H1 (cell line): ENCODE data around the gene YBX1. TPM values are rescaled to one million over a fixed set of nuclear protein-coding genes. Genes with fewer than 3 reads are reported as not detected.

Experiments
- CTCF ChIA-PET: fragments of 300-600 bp; sonication (Branson Sonifier 250); formaldehyde crosslinking; loops from one replicate; lab custom pipeline; 2021; ENCODE audit not compliant: partially characterized antibody; lab: Charles Lee
- POLR2A ChIA-PET: fragments of 300-600 bp; sonication (Branson Sonifier 250); formaldehyde crosslinking; loops from one replicate; lab custom pipeline; 2021; ENCODE audit warnings: inconsistent platforms; ENCODE audit not compliant: partially characterized antibody; lab: Charles Lee
- DNase-seq, 2 experiments: peaks; one replicate each; pipeline versions ENCODE4 v3.0.0 to v3.0.0-alpha.2; 2010 to 2022; ENCODE audit warnings: low spot score in 2 of 2, low read depth in 1 of 2, mixed read lengths in 1 of 2
- FAIRE-seq: peaks from 2 replicates; lab custom pipeline; 2011; peaks lifted over from hg19 to GRCh38; lab: Jason Lieb, UNC
- H2AFZ ChIP-seq: 2 replicates; pipeline ENCODE4 v1.8.1; 2012; ENCODE audit warnings: low read length, inconsistent platforms
- H2AK5ac ChIP-seq: 2 replicates; pipeline ENCODE4 v1.6.1; 2013; ENCODE audit warnings: low read depth, low read length
- H2BK120ac ChIP-seq: replicated peaks from 2 replicates; pipeline ENCODE3; 2013; ENCODE audit warnings: low read depth, low read length, inconsistent platforms
- H2BK12ac ChIP-seq: 2 replicates; pipeline ENCODE4 v1.6.1; 2013; ENCODE audit warnings: low read depth, low read length
- H2BK15ac ChIP-seq: 2 replicates; pipeline ENCODE4 v1.6.1; 2013; ENCODE audit warnings: low read length
- H2BK20ac ChIP-seq: 2 replicates; pipeline ENCODE4 v1.6.1; 2013; ENCODE audit warnings: low read length
- H2BK5ac ChIP-seq: 2 replicates; pipeline ENCODE4 v1.6.1; 2013; ENCODE audit warnings: low read depth, low read length
- H3K14ac ChIP-seq: 2 replicates; pipeline ENCODE4 v1.6.1; 2013; ENCODE audit warnings: inconsistent platforms; ENCODE audit not compliant: insufficient read length
- H3K18ac ChIP-seq: 2 replicates; pipeline ENCODE4 v1.6.1; 2013; ENCODE audit warnings: low read length; ENCODE audit errors: extremely low read depth
- H3K23ac ChIP-seq: 2 replicates; pipeline ENCODE4 v1.6.1; 2013; ENCODE audit warnings: inconsistent platforms; ENCODE audit not compliant: insufficient read length
- H3K23me2 ChIP-seq: 2 replicates; pipeline ENCODE4 v1.6.1; 2013; ENCODE audit warnings: low read depth, low read length
- H3K27ac ChIP-seq: 2 replicates; pipeline ENCODE4 v1.6.1; 2011; ENCODE audit warnings: low read depth, low read length, inconsistent platforms
- H3K27me3 ChIP-seq, 4 experiments: replicated peaks in 1 of 4; 1 replicate in 1 of 4; 2 replicates in 3 of 4; pipeline versions ENCODE4 v1.6.1 to v1.8.1; 2011 to 2013; ENCODE audit warnings: low read length in 3 of 4, mild to moderate bottlenecking in 3 of 4, inconsistent platforms in 2 of 4, mixed read lengths in 2 of 4, moderate library complexity in 1 of 4; ENCODE audit not compliant: control insufficient read depth in 3 of 4, insufficient read depth in 3 of 4; ENCODE audit errors: extremely low read depth in 1 of 4
- H3K36me3 ChIP-seq, 4 experiments: 2 replicates each; pipeline versions ENCODE4 v1.6.1 to v1.8.1; 2011 to 2013; ENCODE audit warnings: mild to moderate bottlenecking in 4 of 4, low read length in 3 of 4, moderate library complexity in 2 of 4, control low read depth in 1 of 4, inconsistent platforms in 1 of 4; ENCODE audit not compliant: insufficient read depth in 4 of 4, control insufficient read depth in 2 of 4
- H3K4ac ChIP-seq: replicated peaks from 2 replicates; pipeline ENCODE3; 2013; ENCODE audit warnings: low read length, low read depth, mixed read lengths, inconsistent platforms; ENCODE audit not compliant: insufficient read length
- H3K4me1 ChIP-seq, 4 experiments: replicated peaks in 1 of 4; 1 replicate in 1 of 4; 2 replicates in 3 of 4; pipeline versions ENCODE4 v1.6.1 to v1.8.1; 2011 to 2013; ENCODE audit warnings: low read length in 3 of 4, inconsistent platforms in 2 of 4, mixed read lengths in 1 of 4; ENCODE audit not compliant: insufficient read depth in 4 of 4, control insufficient read depth in 3 of 4
- H3K4me2 ChIP-seq, 2 experiments: 2 replicates each; pipeline versions ENCODE4 v1.6.1 to v1.8.1; 2011 to 2013; ENCODE audit warnings: low read depth in 2 of 2, low read length in 2 of 2, control low read depth in 1 of 2, inconsistent platforms in 1 of 2, mild to moderate bottlenecking in 1 of 2; ENCODE audit not compliant: insufficient read depth in 1 of 2
- H3K4me3 ChIP-seq, 4 experiments: fragments of 200-600, 300-600 bp in 1 of 4; sonication (generic), shearing (Covaris generic), sonication (Bioruptor Twin) in 1 of 4; 2 replicates each; pipeline versions ENCODE4 v1.5.1 to v1.8.1; 2011 to 2016; ENCODE audit warnings: low read length in 4 of 4, low read depth in 3 of 4, control low read depth in 2 of 4, inconsistent platforms in 2 of 4, mild to moderate bottlenecking in 2 of 4, mixed read lengths in 1 of 4, moderate library complexity in 1 of 4; ENCODE audit not compliant: insufficient read depth in 2 of 4; ENCODE audit errors: extremely low read depth in 1 of 4
- H3K56ac ChIP-seq: replicated peaks from 2 replicates; pipeline ENCODE3; 2013; ENCODE audit warnings: low read depth, mild to moderate bottlenecking, mixed read lengths, low read length, inconsistent platforms; ENCODE audit not compliant: insufficient read length
- H3K79me1 ChIP-seq: 2 replicates; pipeline ENCODE4 v1.6.1; 2013; ENCODE audit warnings: low read depth, low read length, control low read depth
- H3K79me2 ChIP-seq, 2 experiments: 2 replicates each; pipeline versions ENCODE4 v1.6.1 to v1.8.1; 2012 to 2013; ENCODE audit warnings: low read length in 2 of 2, mild to moderate bottlenecking in 2 of 2, inconsistent platforms in 1 of 2; ENCODE audit not compliant: insufficient read depth in 2 of 2, control insufficient read depth in 1 of 2
- H3K9ac ChIP-seq, 4 experiments: replicated peaks in 1 of 4; 1 replicate in 1 of 4; 2 replicates in 3 of 4; pipeline versions ENCODE4 v1.6.1 to v1.8.1; 2011 to 2013; ENCODE audit warnings: low read depth in 3 of 4, low read length in 3 of 4, control low read depth in 2 of 4, mild to moderate bottlenecking in 2 of 4, moderate library complexity in 2 of 4, inconsistent platforms in 1 of 4; ENCODE audit errors: extremely low read depth in 1 of 4
- H3K9me3 ChIP-seq, 2 experiments: 2 replicates each; pipeline versions ENCODE4 v1.6.1 to v1.8.1; 2012 to 2013; ENCODE audit warnings: mild to moderate bottlenecking in 2 of 2, moderate library complexity in 2 of 2, control low read depth in 1 of 2, inconsistent platforms in 1 of 2, low read depth in 1 of 2, low read length in 1 of 2, mixed read lengths in 1 of 2; ENCODE audit not compliant: insufficient read depth in 2 of 2
- H4K20me1 ChIP-seq, 2 experiments: replicated peaks in 1 of 2; 2 replicates each; pipeline versions ENCODE3 to v1.8.1; 2011 to 2013; ENCODE audit warnings: inconsistent platforms in 2 of 2, low read length in 2 of 2, mild to moderate bottlenecking in 1 of 2; ENCODE audit not compliant: insufficient read depth in 2 of 2, control insufficient read depth in 1 of 2
- H4K5ac ChIP-seq: 2 replicates; pipeline ENCODE4 v1.6.1; 2013; ENCODE audit warnings: low read length, low read depth, mixed read lengths, inconsistent platforms; ENCODE audit not compliant: insufficient read length
- H4K8ac ChIP-seq: 2 replicates; pipeline ENCODE4 v1.8.0; 2013; ENCODE audit warnings: mild to moderate bottlenecking, moderate library complexity, low read length, inconsistent platforms; ENCODE audit not compliant: insufficient read depth; ENCODE audit errors: extremely low read depth
- H4K91ac ChIP-seq: replicated peaks from 2 replicates; pipeline ENCODE3; 2013; ENCODE audit warnings: low read length, mixed read lengths, inconsistent platforms; ENCODE audit not compliant: insufficient read length
- BACH1 ChIP-seq: IDR thresholded peaks from 2 replicates; pipeline ENCODE4 v1.6.1; 2012; ENCODE audit warnings: low read length, improper control_type of control experiment
- BRCA1 ChIP-seq: IDR thresholded peaks from 2 replicates; pipeline ENCODE4 v1.6.1; 2012; ENCODE audit warnings: low read depth, low read length, improper control_type of control experiment
- CBX5 ChIP-seq: fragments of 300-800, 300-1000 bp; sonication (generic); IDR thresholded peaks from 2 replicates; pipeline ENCODE4 v1.7.1; 2016; ENCODE audit warnings: antibody characterized with exemption, low read length, low read depth
- CEBPB ChIP-seq: IDR thresholded peaks from 2 replicates; pipeline ENCODE4 v1.6.1; 2012; ENCODE audit warnings: low read depth, low read length
- CREB1 ChIP-seq: IDR thresholded peaks from 2 replicates; pipeline ENCODE4 v1.6.1; 2012; ENCODE audit warnings: inconsistent platforms
- CTBP2 ChIP-seq: IDR thresholded peaks from 2 replicates; pipeline ENCODE4 v1.7.0; 2011; ENCODE audit warnings: borderline replicate concordance, mild to moderate bottlenecking, moderate library complexity, mixed read lengths, low read length; ENCODE audit not compliant: insufficient read depth, insufficient read length
- EP300 ChIP-seq, 2 experiments: IDR thresholded peaks; 1 replicate in 1 of 2; 2 replicates in 1 of 2; pipeline ENCODE4 v1.6.1; 2011 to 2012; ENCODE audit warnings: low read depth in 2 of 2, low read length in 2 of 2, mild to moderate bottlenecking in 2 of 2, borderline replicate concordance in 1 of 2, inconsistent platforms in 1 of 2, moderate library complexity in 1 of 2
- KDM1A ChIP-seq: fragments of 200-600, 300-600 bp; sonication (generic); IDR thresholded peaks from 2 replicates; pipeline ENCODE4 v1.7.1; 2016; ENCODE audit warnings: mild to moderate bottlenecking, low read length, borderline replicate concordance
- NRF1 ChIP-seq: IDR thresholded peaks from 2 replicates; pipeline ENCODE4 v1.6.1; 2011; ENCODE audit warnings: mild to moderate bottlenecking, low read depth, low read length, improper control_type of control experiment
- POLR2A ChIP-seq, 2 experiments: IDR thresholded peaks; 1 replicate in 1 of 2; 2 replicates in 1 of 2; pipeline ENCODE4 v1.6.1; 2011; ENCODE audit warnings: low read depth in 2 of 2, low read length in 2 of 2, mild to moderate bottlenecking in 2 of 2; ENCODE audit errors: control extremely low read depth in 1 of 2
- RXRA ChIP-seq: IDR thresholded peaks from 2 replicates; pipeline ENCODE4 v1.6.1; 2011; ENCODE audit warnings: low read depth, mild to moderate bottlenecking, low read length, moderate library complexity; ENCODE audit not compliant: insufficient read depth
- SAP30 ChIP-seq: fragments of 300-600 bp; sonication (generic); IDR thresholded peaks from 2 replicates; pipeline ENCODE4 v1.7.1; 2012; ENCODE audit warnings: low read length, moderate library complexity, mild to moderate bottlenecking, inconsistent platforms; ENCODE audit not compliant: insufficient read depth, insufficient replicate concordance
- ZNF274 ChIP-seq: IDR thresholded peaks from 2 replicates; pipeline ENCODE4 v1.7.0; 2012; ENCODE audit warnings: low read length, borderline replicate concordance; ENCODE audit errors: extremely low read depth
- WGBS, 2 experiments: shearing (Covaris generic) in 1 of 2; methylation state at CpG; one replicate each; pipeline versions ENCODE4 v1.1.6 to v1.1.7; 2013 to 2015; ENCODE audit warnings: low lambda C conversion rate in 2 of 2, mixed read lengths in 2 of 2, inconsistent platforms in 1 of 2, low coverage in 1 of 2, missing lambda C conversion rate in 1 of 2; ENCODE audit not compliant: insufficient replicate concordance in 2 of 2, insufficient coverage in 1 of 2, insufficient read length in 1 of 2; ENCODE audit errors: extremely low coverage in 1 of 2, missing lambda C conversion rate in 1 of 2; 5-methylcytosine and 5-hydroxymethylcytosine counted together
- polyA plus RNA-seq, 7 experiments: library from polyadenylated mRNA; depleted of rRNA in 3 of 7; stranded (reverse) in 5 of 7; unstranded in 2 of 7; fragments of >200 nt in 5 of 7; fragments of 200-250 nt in 2 of 7; gene quantifications; 1 replicate in 5 of 7; 2 replicates in 1 of 7; 4 replicates in 1 of 7; pipeline versions ENCODE4 v1.2.1 to v1.2.3, GENCODE V29; 2011 to 2013; ENCODE audit warnings: missing spikeins in 2 of 7, mixed read lengths in 2 of 7
- total RNA-seq: library from RNA; stranded (reverse); fragmentation: NEBNext Ultra II Directional; extraction: Animal tissue kit (Norgen Biotek cat#: 25700); gene quantifications from 2 replicates; pipeline ENCODE4 v1.2.1, GENCODE V29; 2021
- TF ChIP-seq, protein P1 (sequence below): IDR thresholded peaks from 2 replicates; pipeline ENCODE4 v1.6.1; 2012; ENCODE audit warnings: inconsistent platforms

The YBX1 gene
- total and polyA plus RNA-seq, 2 of the 8 experiments (the other 6 are each of a cell fraction or from before 2014, with no cell fraction given): 438 to 1,219 TPM

DNA sequence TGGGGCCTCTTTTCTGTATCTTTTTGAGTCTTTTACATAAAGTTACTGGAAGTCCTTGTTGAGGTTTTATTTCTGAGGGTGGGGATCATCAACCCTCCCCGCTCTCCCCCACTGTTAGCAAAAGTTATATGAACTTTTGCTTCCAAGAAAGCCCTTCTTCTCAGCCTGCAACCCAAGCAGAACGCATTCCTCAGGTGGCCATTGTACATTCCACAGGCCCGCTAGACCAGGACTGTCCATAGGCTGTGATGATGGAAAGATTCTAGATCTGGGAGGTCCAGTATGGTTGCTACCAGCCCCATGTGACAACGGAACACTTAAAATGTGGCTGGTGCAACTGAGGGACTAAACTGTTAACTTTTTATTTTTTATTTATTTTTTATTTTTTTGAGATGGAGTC is 11.8 kb upstream of the YBX1 start:
- Histone ChIP-seq H3K4me3 (no peak overlapping the region), H4K20me1 (peaks cover 0 to 3% of the 10 kb centered on the region in 2 experiments), H3K36me3 (peaks cover 9 to 63% (median 30%) of the 10 kb centered on the region in 4 experiments), H2BK12ac (no peak overlapping the region), H4K5ac (no peak overlapping the region), H4K91ac (no peak overlapping the region), H2BK5ac (no peak overlapping the region), H3K23me2 (peaks cover 2% of the 10 kb centered on the region; the same call in 1 of the 2 replicates), H2AFZ (no peak overlapping the region), H3K9me3 (no peaks in the 10 kb centered on the region), H3K79me1 (no peaks in the 10 kb centered on the region), H3K4me1 (no peaks in the 10 kb centered on the region), H2BK20ac (no peak overlapping the region), H3K18ac (no peak overlapping the region), H4K8ac (no peak overlapping the region), H3K56ac (no peak overlapping the region), H3K23ac (no peak overlapping the region), H3K4me2 (no peak overlapping the region), H2AK5ac (no peak overlapping the region), H3K14ac (no peak overlapping the region), H2BK15ac (no peak overlapping the region), H3K4ac (no peak overlapping the region), H3K79me2 (no peaks in the 10 kb centered on the region), H3K27ac (no peak overlapping the region), H2BK120ac (no peak overlapping the region), H3K27me3 (no peaks in the 10 kb centered on the region), H3K9ac (no peak overlapping the region)
- DNase-seq: no peak
- WGBS, 2 experiments: 92% methylated on average over 4 of the region's 4 CpGs; no CpG with 5 or more reads in 1 of the 2 experiments
- POLR2A ChIA-PET: interaction anchor here (0.6 to 6.7 kb wide), 2 partner anchors 11 to 964 kb away, joined by 3 to 64 read pairs; partner anchors contain the start of gene YBX1
- CTCF ChIA-PET: interaction anchor here (0.6 to 1.8 kb wide), 4 partner anchors 9 to 135 kb away, joined by 3 to 8 read pairs (median 4); no protein-coding TSS in a partner anchor
- FAIRE-seq: no peak
- TF ChIP-seq ZNF274 (no peak), RXRA (no peak), CREB1 (no peak), POLR2A (IDR thresholded peaks at IDR 0.05; ENCODE audit: control extremely low read depth in 1 of 2, low read depth in 2 of 2, low read length in 2 of 2) (no peak), EP300 (IDR thresholded peaks at IDR 0.05; ENCODE audit: borderline replicate concordance in 1 of 2, low read depth in 2 of 2, low read length in 2 of 2) (no peak), CEBPB (no peak), SAP30 (no peak), CTBP2 (no peak), CBX5 (no peak), BRCA1 (no peak), KDM1A (no peak), NRF1 (no peak), BACH1 (no peak)
- TF ChIP-seq, protein P1, sequence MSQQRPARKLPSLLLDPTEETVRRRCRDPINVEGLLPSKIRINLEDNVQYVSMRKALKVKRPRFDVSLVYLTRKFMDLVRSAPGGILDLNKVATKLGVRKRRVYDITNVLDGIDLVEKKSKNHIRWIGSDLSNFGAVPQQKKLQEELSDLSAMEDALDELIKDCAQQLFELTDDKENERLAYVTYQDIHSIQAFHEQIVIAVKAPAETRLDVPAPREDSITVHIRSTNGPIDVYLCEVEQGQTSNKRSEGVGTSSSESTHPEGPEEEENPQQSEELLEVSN: no peak
